Fibroblast of skin of left quadriceps (primary cell): ENCODE measurements around the gene ATP5ME.

Experiments
- DNase-seq, 2 experiments: peaks; one replicate each; pipeline ENCODE4 v3.0.0-alpha.2; 2013; ENCODE audit warnings: low read depth in 2 of 2

The ATP5ME gene

GRCh38 chr4:622996-623913 lies 50.8 kb downstream of the ATP5ME start:
- DNase-seq: no peak
